Measurements from ENCODE around the gene MND1. TPM values are rescaled to one million over a fixed set of nuclear protein-coding genes. Genes with fewer than 3 reads are reported as not detected.

MND1 gene
- total and polyA plus RNA-seq, 12 donors: 0.20 to 1.7 (median 0.34) TPM; not detected in 6

DNA sequence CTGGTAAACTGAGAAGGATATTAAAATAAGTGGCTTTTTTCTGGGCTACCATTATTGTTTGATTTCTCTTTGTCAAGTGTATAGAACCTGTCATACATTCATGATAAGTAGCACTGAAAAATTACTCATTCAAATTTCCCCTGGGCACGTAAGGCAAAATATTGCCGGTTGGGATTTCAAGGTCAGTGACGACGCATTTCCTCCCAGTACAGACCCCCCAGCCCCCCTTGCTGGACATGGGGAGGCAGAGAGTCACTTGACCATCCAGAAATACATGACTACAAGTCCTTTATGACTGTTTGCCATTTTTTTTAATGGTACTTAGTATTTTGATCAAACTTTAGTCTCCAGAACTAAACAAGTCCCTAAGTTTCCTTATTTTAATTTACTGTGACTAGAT lies 6.8 kb upstream of the MND1 start:
- whole genome bisulfite sequencing, 2 donors: 67 to 74% methylated on average over 4 of the region's 4 CpGs
- TF ChIP-seq, protein P1, sequence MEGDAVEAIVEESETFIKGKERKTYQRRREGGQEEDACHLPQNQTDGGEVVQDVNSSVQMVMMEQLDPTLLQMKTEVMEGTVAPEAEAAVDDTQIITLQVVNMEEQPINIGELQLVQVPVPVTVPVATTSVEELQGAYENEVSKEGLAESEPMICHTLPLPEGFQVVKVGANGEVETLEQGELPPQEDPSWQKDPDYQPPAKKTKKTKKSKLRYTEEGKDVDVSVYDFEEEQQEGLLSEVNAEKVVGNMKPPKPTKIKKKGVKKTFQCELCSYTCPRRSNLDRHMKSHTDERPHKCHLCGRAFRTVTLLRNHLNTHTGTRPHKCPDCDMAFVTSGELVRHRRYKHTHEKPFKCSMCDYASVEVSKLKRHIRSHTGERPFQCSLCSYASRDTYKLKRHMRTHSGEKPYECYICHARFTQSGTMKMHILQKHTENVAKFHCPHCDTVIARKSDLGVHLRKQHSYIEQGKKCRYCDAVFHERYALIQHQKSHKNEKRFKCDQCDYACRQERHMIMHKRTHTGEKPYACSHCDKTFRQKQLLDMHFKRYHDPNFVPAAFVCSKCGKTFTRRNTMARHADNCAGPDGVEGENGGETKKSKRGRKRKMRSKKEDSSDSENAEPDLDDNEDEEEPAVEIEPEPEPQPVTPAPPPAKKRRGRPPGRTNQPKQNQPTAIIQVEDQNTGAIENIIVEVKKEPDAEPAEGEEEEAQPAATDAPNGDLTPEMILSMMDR (IDR thresholded peaks at IDR 0.05): no peak

DNA sequence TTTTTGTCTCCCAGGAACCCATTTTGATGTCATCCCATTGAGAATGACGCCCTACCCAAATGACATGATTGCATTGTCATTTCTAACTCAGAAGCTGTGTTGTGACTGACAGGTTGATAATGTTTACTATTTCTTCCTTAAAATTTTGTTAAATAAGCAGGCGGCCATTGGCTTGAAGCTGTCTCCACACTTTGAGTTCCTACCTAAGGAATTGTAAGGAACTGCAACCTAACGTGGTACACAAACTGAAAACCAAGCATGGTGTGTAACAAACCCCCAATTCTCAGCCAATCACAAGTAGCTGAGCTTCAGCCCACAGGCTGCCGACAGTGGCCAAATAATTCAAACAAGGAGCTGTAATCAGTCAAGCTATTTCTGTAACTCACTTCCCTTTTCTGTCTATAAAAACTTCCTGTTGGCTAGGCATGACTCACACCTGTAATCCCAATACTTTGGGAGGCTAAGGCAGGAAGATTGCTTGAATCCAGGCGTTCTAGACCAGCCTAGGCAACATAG lies 2.9 kb upstream of the MND1 start:
- Histone ChIP-seq H3K27me3 (no peaks in the 10 kb centered on the region), H3K9me3 (no peaks in the 10 kb centered on the region), H3K4me1 (peaks cover 2 to 26% (median 17%) of the 10 kb centered on the region in 9 donors), H3K27ac (no peak overlapping the region), H3K4me3 (no peak overlapping the region), H3K36me3 (peaks cover 0 to 25% (median 0%) of the 10 kb centered on the region in 9 donors)
- DNase-seq (no peak), ATAC-seq (peak in 3 of 8 donors; percentile 7 to 48 (median 32))
- 45 to 48% methylated on average over 5 of the region's 5 CpGs for WGBS, 2 donors
- intact Hi-C loops (cut with DNase I): loop anchor here in 9 of 10 donors (2.0 to 10.0 kb wide), 9 partner anchors 93 to 413 kb away; partner anchors contain the start of gene TMEM131L (in 5 of the 9)
- TF ChIP-seq, protein P1 (IDR thresholded peaks at IDR 0.05): no peak

More for the DNA sequence above, 6.8 kb upstream of the MND1 start:
- peaks cover 0 to 60% (median 0%) of the 10 kb centered on the region in 9 donors for H3K36me3 ChIP-seq
- DNase-seq (no peak), ATAC-seq (no peak)
- no peak overlapping the region for H3K4me3 ChIP-seq
- H3K9me3 ChIP-seq: no peaks in the 10 kb centered on the region
- no peak overlapping the region for H3K27ac ChIP-seq
- H3K27me3 ChIP-seq: no peaks in the 10 kb centered on the region
- peaks cover 0 to 13% (median 7%) of the 10 kb centered on the region in 9 donors for H3K4me1 ChIP-seq
- intact Hi-C loops (cut with DNase I): no loop called here

DNA sequence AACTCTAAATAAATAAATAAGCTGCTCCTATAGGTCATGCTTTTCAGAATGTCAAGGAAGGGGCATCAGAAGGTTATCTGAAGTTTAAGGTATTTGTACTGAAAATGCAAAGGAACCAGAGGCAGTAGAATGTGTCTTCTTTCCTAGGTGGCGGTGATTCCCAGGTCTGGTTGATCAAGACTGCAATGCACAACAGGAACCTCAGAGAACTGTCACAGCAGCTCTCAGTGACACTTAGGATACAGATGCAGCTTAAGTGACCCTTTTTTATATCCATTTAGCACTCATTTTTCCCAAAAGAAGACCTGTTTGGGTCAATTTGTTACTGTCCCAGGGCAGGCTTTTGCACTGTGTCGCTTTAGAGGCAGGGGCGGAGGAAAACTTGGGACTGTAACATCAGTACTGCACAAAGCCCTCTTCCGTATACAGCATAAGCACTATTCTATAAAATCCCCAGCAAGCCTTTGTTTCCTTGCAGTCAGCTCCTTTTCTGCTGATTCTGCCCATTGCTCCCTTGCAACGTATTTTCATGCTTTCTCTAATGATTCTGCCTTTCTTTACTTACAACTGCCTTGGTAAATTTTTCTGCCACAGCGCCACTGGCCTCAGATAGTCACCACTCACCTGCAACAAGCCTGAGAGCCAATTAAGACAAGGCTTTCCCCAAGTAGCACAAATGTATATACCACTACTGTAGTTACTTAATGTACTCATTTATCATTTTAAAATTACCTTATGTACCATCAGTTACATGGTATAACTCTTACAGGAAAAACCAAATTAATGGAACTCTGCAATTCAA lies 1.5 kb upstream of the MND1 start:
- Histone ChIP-seq H3K9me3 (no peaks in the 10 kb centered on the region), H3K36me3 (peaks cover 0 to 14% (median 0%) of the 10 kb centered on the region in 9 donors), H3K4me3 (no peak overlapping the region), H3K27ac (no peak overlapping the region), H3K4me1 (peaks cover 2 to 26% (median 17%) of the 10 kb centered on the region in 9 donors), H3K27me3 (no peaks in the 10 kb centered on the region)
- TF ChIP-seq, protein P1 (IDR thresholded peaks at IDR 0.05): no peak
- WGBS, 2 donors: 88 to 96% methylated on average over 6 of the region's 6 CpGs
- DNase-seq (no peak), ATAC-seq (no peak)
- intact Hi-C loops (cut with DNase I): loop anchor here in 9 of 10 donors (2.0 to 10.0 kb wide), 9 partner anchors 92 to 412 kb away; partner anchors contain the start of gene TMEM131L (in 5 of the 9)

All from heart right ventricle (tissue), 16 donors.